ENCODE results near the gene RHOT2.
"Not testable (repeated sequence)": the region's sequence is repeated elsewhere in the genome, so short reads cannot be mapped to it uniquely, and the experiment has no call there.

Gene RHOT2

DNA sequence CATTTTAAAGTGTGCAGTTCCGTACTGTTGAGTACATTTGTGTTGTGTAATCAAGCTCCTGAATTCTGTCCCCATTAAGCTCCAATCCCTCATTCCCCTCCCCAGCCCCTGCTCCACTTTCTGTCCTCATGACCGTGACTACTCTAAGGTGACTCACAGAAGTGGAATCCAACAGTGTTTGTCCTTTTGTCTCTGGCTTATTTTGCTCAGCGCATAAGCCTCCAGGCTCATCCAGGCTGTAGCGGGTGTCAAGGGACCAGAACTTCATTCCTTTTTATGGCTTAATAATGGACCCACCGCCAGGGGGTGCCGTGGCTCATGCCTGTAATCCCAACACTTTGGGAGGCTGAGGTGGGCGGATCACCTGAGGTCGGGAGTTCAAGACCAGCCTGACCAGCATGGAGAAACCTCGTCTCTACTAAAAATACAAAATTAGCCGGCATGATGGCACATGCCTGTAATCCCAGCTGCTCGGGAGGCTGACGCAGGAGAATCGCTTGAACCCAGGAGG lies 44.9 kb downstream of the RHOT2 start:
- in situ Hi-C loops (cut with MboI; ENCODE audit: low sequenced_read_pairs), result not testable (repeated sequence)

DNA sequence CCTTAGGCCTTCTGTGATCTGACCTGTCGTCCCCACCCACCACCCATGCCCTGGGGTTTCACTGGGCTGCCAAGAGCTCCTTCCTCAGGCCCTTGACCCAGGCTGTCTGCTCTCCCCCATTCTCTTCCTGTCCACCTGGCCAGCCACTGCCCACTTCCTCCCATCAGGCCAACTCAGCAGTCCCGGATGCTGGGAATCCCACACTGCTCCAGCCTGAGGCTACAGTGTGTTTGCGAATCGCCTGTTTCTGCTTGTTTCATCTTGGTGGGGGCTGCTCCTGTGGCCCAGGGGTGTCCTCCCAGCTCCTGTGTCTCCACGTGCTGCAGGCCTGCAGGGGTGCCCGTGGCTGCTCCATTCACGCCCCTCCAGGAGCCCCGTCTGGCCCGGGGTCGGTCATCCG lies 46.1 kb downstream of the RHOT2 start:
- in situ Hi-C loops (cut with MboI; ENCODE audit: low sequenced_read_pairs), result no loop called here

DNA sequence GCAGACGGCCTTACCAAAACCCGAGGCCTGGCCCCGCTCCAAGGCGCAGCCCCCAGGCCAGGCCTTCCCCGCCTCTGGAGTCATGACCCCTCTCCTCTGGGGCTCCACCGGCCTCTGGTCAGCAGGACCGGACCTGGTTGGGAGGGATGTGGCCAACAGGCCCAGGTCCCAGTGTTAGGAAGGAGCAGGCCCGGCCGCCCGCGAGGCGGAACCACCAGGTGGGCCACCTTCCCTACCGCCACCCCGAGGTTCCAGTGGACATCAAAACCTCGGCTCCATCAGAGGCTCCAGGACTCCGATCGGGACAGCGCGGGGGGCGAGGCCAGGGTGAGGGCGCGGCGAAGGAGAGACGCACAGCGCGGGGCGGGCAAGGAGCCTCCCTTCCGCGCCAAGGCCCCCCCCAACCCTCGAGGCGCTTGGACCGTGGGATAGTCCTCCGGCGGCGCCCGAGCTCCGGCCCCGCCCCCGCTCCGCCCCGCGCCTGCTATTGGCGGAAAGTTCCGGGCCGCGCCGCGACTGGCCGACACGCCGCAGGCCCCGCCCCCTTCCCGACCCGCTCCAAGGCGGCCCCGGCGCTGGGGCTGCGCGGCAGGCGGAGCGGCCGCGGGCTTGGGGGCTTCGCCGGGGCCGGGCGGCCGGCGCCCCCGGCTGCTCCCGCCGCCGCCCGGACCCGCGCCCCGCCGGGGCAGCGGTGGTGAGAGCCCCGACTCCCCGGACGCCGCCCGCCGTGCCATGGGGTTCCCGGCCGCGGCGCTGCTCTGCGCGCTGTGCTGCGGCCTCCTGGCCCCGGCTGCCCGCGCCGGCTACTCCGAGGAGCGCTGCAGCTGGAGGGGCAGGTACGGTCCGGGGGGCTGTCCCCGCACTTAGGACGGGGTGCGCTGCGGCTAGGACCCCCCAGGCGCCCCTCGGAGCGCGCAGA lies 46.9 kb downstream of the RHOT2 start, which contains the start of gene METRN:
METRN (plus strand) TSS at position 561 of the 919 bp plus-strand sequence; CDS start at position 733, 172 bp downstream.
- in situ Hi-C loops (cut with MboI; ENCODE audit: low sequenced_read_pairs), result no loop called here

DNA sequence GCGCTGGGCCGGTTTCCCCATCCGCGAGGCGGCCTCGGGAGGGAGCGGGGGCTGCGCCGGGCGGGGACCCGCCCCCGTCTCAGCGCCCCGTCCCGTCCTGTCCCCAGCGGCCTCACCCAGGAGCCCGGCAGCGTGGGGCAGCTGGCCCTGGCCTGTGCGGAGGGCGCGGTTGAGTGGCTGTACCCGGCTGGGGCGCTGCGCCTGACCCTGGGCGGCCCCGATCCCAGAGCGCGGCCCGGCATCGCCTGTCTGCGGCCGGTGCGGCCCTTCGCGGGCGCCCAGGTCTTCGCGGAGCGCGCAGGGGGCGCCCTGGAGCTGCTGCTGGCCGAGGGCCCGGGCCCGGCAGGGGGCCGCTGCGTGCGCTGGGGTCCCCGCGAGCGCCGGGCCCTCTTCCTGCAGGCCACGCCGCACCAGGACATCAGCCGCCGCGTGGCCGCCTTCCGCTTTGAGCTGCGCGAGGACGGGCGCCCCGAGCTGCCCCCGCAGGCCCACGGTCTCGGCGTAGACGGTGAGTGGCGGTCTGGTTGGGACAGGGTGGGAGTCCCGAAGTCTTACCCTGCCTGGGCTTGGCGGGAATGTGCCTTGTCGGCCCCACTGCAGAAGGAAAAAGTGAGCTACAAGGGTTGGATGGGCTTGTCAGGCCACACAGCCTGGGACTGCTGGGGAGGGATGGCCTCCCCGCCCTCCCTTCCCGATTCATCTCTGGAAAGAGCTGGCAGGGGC lies 47.7 kb downstream of the RHOT2 start:
- in situ Hi-C loops (cut with MboI; ENCODE audit: low sequenced_read_pairs), result no loop called here

DNA sequence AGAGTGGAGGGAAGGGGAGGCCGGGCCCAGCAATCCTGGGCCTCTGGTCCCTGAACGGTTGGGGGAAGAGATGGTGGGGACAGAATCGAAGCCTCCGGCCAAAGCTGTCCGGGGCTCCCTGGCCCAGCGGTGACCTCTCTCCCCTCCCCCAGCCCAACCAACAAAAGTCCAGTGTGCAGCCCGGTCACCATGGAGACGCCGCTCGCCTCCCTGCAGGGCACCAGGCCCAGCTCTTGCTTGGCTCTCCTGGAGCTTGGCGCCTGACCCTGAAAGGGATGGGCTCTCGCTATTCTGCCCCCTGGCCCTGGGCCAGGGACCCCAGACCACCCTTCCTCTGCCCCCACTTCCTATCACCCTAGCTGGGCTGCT lies 48.3 kb downstream of the RHOT2 start:
- in situ Hi-C loops (cut with MboI; ENCODE audit: low sequenced_read_pairs), result no loop called here

DNA sequence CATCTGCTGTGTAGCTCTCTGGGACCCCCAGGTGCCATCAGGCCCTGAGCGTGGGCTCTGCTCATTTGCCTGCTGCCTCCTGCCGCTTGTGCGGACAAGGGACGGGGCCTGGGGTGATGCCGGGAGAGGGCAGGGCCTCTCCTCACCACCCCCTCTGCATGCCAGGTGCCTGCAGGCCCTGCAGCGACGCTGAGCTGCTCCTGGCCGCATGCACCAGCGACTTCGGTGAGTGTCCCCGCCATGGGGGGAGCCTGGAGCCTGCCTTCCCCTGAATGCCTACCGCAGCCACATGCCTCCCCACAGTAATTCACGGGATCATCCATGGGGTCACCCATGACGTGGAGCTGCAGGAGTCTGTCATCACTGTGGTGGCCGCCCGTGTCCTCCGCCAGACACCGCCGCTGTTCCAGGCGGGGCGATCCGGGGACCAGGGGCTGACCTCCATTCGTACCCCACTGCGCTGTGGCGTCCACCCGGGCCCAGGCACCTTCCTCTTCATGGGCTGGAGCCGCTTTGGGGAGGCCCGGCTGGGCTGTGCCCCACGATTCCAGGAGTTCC lies 48.9 kb downstream of the RHOT2 start:
- in situ Hi-C loops (cut with MboI; ENCODE audit: low sequenced_read_pairs), result no loop called here

DNA sequence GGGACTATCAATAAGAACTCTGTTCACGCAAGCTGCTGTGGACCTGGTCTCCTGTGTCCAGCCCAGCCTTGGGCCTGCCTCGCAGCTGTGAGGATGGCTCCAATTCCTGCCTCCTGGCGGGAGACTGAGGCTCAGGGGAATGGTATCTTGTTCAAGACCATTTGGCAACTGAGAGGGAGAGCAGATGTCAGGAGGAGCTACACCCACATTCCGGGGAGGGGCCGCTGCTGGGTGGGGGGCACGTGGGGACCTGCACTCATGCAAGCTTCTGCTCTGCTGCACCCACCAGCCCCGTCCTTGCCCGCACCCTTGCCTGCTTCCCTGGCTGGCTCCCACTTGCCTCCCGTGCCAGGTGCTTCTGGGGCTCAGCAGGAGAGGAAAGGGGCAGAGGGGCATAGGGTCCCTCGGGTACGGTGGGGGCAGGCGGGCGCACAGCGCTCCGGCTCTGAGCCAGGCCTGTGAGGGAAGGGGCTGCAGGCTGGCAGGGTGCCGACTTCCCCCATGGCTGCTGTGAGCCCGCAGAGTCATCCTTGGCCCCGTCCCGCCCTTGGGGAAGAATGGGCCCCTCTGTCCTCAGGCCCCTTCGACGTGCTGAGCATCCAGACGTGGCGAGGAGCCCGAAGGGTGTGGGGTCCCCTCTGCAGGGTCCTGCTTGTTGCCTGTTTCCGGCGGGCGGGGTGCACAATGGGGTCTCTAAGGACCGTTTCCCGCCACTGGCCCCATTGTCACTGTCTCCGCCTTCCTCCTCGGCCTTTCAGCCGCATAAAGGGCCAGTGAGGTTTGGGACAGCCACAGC lies 49.7 kb downstream of the RHOT2 start:
- in situ Hi-C loops (cut with MboI; ENCODE audit: low sequenced_read_pairs), result no loop called here

DNA sequence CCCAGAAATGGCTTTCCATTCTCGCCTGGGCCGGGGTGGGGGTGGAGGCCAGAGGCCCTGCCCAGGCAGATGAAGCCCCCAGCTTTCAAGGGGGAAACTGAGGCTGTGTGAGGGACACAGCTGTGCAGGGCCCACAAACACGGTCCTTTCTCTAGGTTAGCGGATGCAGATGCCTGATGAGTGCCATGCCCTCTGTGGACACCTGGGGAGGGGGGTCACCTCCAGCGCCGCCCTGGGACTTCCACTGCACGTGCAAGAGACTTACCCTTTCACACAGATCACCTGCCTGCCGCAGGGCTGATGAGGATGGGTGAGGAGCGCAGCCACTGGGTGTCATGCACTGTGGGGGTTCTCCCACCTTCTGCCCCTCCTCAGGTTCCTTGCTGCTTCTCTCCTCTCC lies 50.5 kb downstream of the RHOT2 start:
- in situ Hi-C loops (cut with MboI; ENCODE audit: low sequenced_read_pairs), result no loop called here

DNA sequence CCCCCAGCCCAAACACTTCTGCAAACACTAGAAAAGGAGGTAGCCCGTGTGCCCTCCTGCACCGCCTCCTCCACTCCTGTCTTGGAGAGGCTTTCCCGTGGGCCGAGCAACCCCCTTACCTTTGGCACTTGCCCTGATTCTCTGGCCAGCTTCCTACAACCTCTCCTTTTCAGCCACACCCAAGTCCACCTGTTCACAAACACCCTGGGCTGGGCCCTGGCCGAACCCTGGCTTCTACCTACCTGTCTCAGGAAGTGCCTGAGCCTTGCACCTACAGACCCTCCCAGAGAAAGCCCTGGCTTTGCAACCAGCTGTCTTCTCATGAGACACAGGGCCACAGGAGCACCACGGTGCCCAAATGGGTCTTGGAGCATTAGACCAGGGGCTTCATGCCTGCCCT lies 51.0 kb downstream of the RHOT2 start:
- in situ Hi-C loops (cut with MboI; ENCODE audit: low sequenced_read_pairs), result no loop called here

DNA sequence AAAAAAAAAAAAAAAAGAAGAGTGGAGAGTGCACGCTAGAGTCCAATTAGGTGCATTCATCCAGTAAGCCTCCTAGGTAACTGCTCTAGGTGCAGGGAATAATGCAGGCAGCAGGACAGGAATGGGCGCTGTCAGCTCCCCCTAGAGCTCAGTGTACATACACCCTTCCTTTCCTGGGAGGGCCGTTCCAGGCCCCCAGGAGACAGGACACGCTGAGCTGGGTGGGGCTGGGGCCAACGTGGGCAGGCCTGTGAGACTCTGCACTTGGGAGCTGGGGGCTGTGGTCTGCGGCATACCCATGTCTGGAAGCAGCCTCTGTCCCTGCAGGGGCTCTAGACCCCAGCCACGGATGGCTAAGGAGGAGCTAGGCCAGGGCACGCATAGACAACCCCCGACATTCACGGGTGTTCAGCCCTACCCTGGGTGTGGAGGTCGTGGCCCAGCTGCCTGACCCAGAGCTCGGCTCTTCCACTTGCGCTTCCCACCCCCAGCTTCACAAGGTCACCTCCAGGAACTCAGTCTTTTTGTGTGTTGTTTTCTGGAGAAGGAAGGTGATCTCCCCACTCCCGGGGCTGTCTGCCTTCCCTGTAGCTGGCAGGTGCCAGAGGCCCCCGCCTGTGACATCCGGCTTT lies 52.0 kb downstream of the RHOT2 start:
- in situ Hi-C loops (cut with MboI; ENCODE audit: low sequenced_read_pairs), result no loop called here

DNA sequence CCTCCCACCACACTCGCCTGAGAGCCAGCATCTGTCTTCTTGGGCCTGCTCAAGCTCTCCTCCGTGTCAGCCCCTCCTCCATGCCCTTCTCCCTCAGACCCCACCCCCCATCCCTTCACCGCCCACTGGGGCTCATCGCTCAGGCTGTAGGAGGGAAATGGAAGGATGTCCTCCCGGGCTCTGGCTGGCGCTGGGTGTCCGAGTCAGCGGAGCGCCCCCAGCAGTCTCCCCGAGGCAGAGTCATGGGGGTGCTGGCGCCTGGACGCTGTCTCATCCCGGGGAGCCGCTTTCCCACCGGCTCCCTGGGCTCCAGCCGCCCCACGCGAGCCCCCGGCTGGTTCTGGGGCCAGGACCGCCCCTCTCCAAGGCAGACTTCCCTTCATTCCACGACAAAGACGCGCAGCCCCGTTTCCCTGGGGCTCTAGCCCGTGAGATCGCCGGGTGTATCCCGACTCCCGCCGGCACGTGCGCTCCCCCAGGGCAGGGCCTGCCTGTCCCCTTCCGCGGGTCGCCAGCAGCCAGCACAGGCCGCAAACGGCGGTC lies 52.6 kb downstream of the RHOT2 start:
- in situ Hi-C loops (cut with MboI; ENCODE audit: low sequenced_read_pairs), result no loop called here

DNA sequence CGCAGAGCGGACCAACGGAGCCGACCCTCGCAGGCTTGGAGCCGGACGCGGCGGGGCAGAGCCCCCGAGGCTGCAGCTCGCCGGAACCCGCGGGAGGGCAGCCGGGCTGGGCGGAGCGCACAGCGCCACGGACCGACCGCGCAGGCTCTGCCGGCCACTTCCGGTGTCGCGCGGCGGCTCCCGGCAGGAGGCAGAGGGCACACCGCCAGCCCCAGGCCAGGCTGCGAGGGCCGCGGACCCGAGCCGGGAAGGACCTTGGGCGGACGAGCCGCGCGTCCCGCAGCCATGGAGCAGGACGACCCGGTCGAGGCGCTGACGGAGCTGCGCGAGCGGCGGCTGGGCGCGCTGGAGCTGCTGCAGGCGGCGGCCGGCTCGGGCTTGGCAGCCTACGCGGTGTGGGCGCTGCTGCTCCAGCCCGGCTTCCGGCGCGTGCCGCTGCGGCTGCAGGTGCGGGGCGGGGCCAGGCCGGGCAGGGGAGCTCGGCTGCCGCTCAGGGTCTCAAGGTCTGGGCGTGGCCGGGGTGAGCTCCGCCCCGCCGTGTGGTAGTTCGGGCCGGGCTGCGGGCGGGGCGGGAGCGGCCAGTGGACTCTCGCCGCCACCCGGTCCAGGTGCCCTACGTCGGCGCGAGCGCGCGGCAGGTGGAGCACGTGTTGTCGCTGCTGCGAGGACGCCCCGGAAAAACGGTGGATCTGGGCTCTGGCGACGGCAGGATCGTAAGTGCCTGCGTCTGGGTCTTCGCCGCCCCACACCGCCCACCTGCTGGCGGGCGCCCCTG lies 53.2 kb downstream of the RHOT2 start, which contains the start of gene ANTKMT:
ANTKMT (plus strand) TSS at position 157 of the 775 bp plus-strand sequence; CDS start at position 286, 129 bp downstream.
- in situ Hi-C loops (cut with MboI; ENCODE audit: low sequenced_read_pairs), result no loop called here

DNA sequence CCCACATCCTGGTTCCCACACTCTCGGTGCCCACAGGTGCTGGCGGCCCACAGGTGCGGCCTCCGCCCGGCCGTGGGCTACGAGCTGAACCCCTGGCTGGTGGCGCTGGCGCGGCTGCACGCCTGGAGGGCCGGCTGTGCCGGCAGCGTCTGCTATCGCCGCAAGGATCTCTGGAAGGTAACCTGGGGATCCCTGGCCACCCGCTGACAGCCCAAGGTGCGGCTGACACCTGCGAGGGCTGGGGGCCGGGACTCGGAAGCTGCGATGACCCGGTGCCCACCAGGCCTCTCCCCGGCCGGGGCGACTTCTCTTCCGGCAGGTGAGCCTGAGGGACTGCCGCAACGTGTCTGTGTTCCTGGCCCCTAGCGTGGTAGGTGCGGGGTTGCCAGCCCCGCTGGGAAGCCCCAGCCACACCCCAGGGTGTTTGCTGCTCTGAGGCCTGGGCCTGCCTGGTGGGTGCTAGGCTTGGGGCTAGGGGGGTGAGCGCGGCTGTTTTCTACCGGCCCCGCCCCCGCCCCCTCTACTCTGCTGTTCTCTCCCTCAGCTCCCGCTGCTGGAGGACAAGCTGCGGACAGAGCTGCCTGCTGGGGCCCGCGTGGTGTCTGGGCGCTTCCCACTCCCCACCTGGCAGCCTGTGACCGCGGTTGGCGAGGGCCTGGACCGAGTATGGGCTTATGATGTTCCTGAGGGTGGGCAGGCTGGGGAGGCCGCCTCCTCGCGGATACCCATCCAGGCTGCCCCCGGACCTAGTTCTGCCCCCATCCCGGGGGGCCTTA lies 54.0 kb downstream of the RHOT2 start:
- in situ Hi-C loops (cut with MboI; ENCODE audit: low sequenced_read_pairs), result no loop called here

DNA sequence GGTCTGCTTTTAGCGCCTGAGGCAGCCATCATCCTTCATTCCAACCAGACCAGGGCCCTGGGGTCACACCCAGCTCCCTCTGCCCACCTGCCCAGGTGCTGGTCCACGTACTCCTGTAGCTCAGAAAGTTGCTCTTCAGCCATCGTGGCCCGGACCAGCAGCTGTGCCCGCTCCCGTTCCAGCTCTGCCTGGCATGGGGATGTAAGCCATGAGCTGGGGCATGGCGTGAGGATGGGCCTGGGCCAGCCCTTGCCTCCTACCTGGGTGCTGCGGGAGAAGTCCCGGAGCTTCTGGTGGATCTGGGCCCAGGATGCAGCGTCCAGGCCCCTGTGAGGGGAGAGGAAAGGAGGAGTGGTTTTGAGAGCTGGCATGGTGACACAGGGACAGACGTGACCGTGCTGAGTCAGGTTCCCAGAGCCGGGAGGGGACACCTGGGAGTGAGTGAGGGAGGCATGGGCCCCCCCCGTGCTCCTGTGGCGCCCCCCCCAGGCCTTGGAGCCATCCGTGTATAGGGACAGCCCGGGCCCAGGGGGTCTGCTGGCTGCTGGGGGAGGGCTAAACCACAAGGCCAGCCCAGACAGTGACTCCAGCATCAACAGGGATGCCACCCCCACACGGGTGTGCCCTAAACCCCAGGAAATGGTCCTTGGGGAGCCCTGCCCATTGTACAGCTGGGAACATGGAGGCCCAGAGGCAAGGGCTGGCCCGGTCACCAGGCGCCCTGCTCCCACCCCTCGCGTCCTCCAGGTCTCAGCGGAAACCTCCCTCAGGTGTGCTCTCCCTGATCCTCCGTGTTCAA lies 55.1 kb downstream of the RHOT2 start:
- in situ Hi-C loops (cut with MboI; ENCODE audit: low sequenced_read_pairs), result no loop called here

DNA sequence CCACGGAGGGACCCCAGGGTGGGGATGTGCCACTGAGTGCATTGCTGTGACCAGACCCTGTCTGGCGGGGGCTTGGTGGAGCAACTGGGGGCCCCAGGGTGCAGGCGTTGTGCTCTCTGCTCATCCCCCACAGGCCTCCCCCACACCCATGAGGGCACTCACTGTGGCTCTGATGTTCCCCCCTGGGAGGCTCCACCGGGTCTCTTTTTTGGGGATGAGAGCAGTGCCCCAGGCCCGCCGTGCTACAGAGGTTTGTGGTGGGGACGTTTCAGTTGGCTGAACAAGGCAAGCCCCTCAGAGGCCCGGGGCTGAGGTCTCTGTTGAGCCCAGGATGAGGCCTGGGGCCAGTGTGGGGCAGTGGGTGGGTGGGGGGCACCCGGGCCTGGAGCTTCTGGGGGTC lies 55.8 kb downstream of the RHOT2 start:
- in situ Hi-C loops (cut with MboI; ENCODE audit: low sequenced_read_pairs), result no loop called here

Measured in hTERT RPE-1 (cell line).